HCT116 (cell line): ENCODE results near the gene GJB1. TPM values are rescaled to one million over a fixed set of nuclear protein-coding genes. Genes with fewer than 3 reads are reported as not detected.

ENCODE experiments used
- ATAC-seq: fragments of 200-7000 bp; cut with Tn5 transposase; 2 replicates; pipeline ENCODE4 v1.9.1; 2020; ENCODE audit warnings: mild to moderate bottlenecking, moderate library complexity
- BruUV-seq: library from RNA; stranded (reverse); fragments of 400-500 nt; replicated peaks from 2 replicates; lab custom pipeline; 2021; lab: Mats Ljungman, UMichigan
- CTCF ChIA-PET: fragments of 300-600 bp; sonication (Branson Sonifier 250); formaldehyde crosslinking; loops from one replicate; lab custom pipeline; 2021; ENCODE audit warnings: antibody characterized with exemption; lab: Charles Lee
- POLR2A ChIA-PET: fragments of 300-600, 350-600 bp; sonication (Branson Sonifier 250); formaldehyde crosslinking; loops from one replicate; lab custom pipeline; 2021; ENCODE audit warnings: antibody characterized with exemption; lab: Charles Lee
- RAD21 ChIA-PET, 2 experiments: fragments of 300-600 bp; sonication (Branson Sonifier 250); formaldehyde crosslinking; loops; one replicate each; lab custom pipeline; 2023; ENCODE audit warnings: low total read pairs in 2 of 2; ENCODE audit not compliant: uncharacterized antibody in 2 of 2, unreplicated experiment in 2 of 2, low non-redundant PET in 1 of 2; lab: Charles Lee
- DNase-seq: peaks from one replicate; pipeline ENCODE4 v3.0.0-alpha.2; 2010; ENCODE audit warnings: low read depth, low spot score
- H2AFZ ChIP-seq: fragments of 200-600 bp; shearing (Covaris generic), sonication (generic); 2 replicates; pipeline ENCODE4 v1.6.1; 2017; ENCODE audit warnings: low read depth, mixed run types, mixed read lengths, antibody characterized with exemption, low read length; ENCODE audit not compliant: poor library complexity, severe bottlenecking
- H3K27ac ChIP-seq: 2 replicates; pipeline ENCODE4 v1.5.1; 2012; ENCODE audit warnings: low read depth, low read length
- H3K27me3 ChIP-seq: fragments of 200-600 bp; sonication (generic); 2 replicates; pipeline ENCODE4 v1.6.1; 2016; ENCODE audit warnings: mixed run types, low read length, mixed read lengths; ENCODE audit not compliant: insufficient read depth
- H3K36me3 ChIP-seq, 2 experiments: fragments of 200-500 bp in 1 of 2; fragments of 200-600 bp in 1 of 2; sonication (Bioruptor generic) in 1 of 2; sonication (generic) in 1 of 2; 2 replicates each; pipeline versions ENCODE4 v1.5.1 to v1.6.1; 2014 to 2016; ENCODE audit warnings: low read length in 2 of 2, inconsistent platforms in 1 of 2, mixed read lengths in 1 of 2, mixed run types in 1 of 2; ENCODE audit not compliant: insufficient read depth in 2 of 2, control insufficient read depth in 1 of 2
- H3K4me1 ChIP-seq, 2 experiments: fragments of 200-600 bp in 1 of 2; sonication (generic) in 1 of 2; 2 replicates each; pipeline versions ENCODE4 v1.5.1 to v1.6.1; 2012 to 2017; ENCODE audit warnings: low read length in 2 of 2, inconsistent platforms in 1 of 2, mild to moderate bottlenecking in 1 of 2, mixed read lengths in 1 of 2, mixed run types in 1 of 2, moderate library complexity in 1 of 2; ENCODE audit not compliant: insufficient read depth in 2 of 2, control insufficient read depth in 1 of 2
- H3K4me2 ChIP-seq: fragments of 200-600 bp; sonication (generic); 2 replicates; pipeline ENCODE4 v1.6.1; 2017; ENCODE audit warnings: mixed run types, low read length, mixed read lengths
- H3K4me3 ChIP-seq, 2 experiments: fragments of 200-600 bp in 1 of 2; sonication (generic) in 1 of 2; replicated peaks in 1 of 2; 2 replicates each; pipeline ENCODE4 v1.5.1; 2011 to 2016; ENCODE audit warnings: low read length in 2 of 2, control low read depth in 1 of 2, low read depth in 1 of 2, mild to moderate bottlenecking in 1 of 2, mixed read lengths in 1 of 2, mixed run types in 1 of 2
- H3K79me2 ChIP-seq: fragments of 200-600 bp; sonication (generic); 2 replicates; pipeline ENCODE4 v1.6.1; 2017; ENCODE audit warnings: mild to moderate bottlenecking, mixed run types, low read length, moderate library complexity, mixed read lengths; ENCODE audit not compliant: insufficient read depth
- H3K9ac ChIP-seq: fragments of 200-600 bp; sonication (generic); 2 replicates; pipeline ENCODE4 v1.6.1; 2016; ENCODE audit warnings: low read length, mixed read lengths
- H3K9me2 ChIP-seq: fragments of 200-600 bp; sonication (generic), shearing (Covaris generic); 2 replicates; pipeline ENCODE4 v1.6.1; 2017; ENCODE audit warnings: mixed run types, mild to moderate bottlenecking, moderate library complexity; ENCODE audit not compliant: insufficient read depth
- H3K9me3 ChIP-seq, 2 experiments: fragments of 200-500 bp in 1 of 2; fragments of 200-600 bp in 1 of 2; sonication (Bioruptor generic) in 1 of 2; sonication (generic) in 1 of 2; 2 replicates each; pipeline ENCODE4 v1.6.1; 2014 to 2017; ENCODE audit warnings: low read length in 2 of 2, mixed read lengths in 2 of 2, inconsistent platforms in 1 of 2, low read depth in 1 of 2, mild to moderate bottlenecking in 1 of 2, mixed run types in 1 of 2, moderate library complexity in 1 of 2; ENCODE audit not compliant: control insufficient read depth in 1 of 2, insufficient read depth in 1 of 2
- H4K20me1 ChIP-seq: fragments of 200-600 bp; sonication (generic), shearing (Covaris generic); 2 replicates; pipeline ENCODE4 v1.6.1; 2017; ENCODE audit warnings: mixed run types, mild to moderate bottlenecking, moderate library complexity; ENCODE audit not compliant: insufficient read depth
- CBX3 ChIP-seq: IDR thresholded peaks from 2 replicates; pipeline ENCODE4 v1.6.1; 2012; ENCODE audit warnings: low read depth
- CEBPB ChIP-seq: IDR thresholded peaks from 2 replicates; pipeline ENCODE4 v1.6.1; 2012; ENCODE audit warnings: low read depth
- CTCF ChIP-seq, 3 experiments: fragments of 200-600 bp in 1 of 3; sonication (generic) in 1 of 3; IDR thresholded peaks in 2 of 3; conservative IDR thresholded peaks in 1 of 3; 2 replicates each; pipeline ENCODE4 v1.5.1; 2012 to 2017; ENCODE audit warnings: low read depth in 2 of 3, low read length in 2 of 3, antibody characterized with exemption in 1 of 3, borderline replicate concordance in 1 of 3, control low read depth in 1 of 3, mild to moderate bottlenecking in 1 of 3, mixed read lengths in 1 of 3, mixed run types in 1 of 3, moderate library complexity in 1 of 3; ENCODE audit not compliant: insufficient read depth in 1 of 3
- EGR1 ChIP-seq: IDR thresholded peaks from 2 replicates; pipeline ENCODE4 v1.6.1; 2012; ENCODE audit warnings: low read depth
- ELF1 ChIP-seq: IDR thresholded peaks from 2 replicates; pipeline ENCODE4 v1.6.1; 2012; ENCODE audit warnings: low read depth, borderline replicate concordance
- EZH2 ChIP-seq: fragments of 200-600 bp; sonication (generic); IDR thresholded peaks from 2 replicates; pipeline ENCODE4 v1.6.1; 2017; ENCODE audit warnings: antibody characterized with exemption, mixed run types
- JUND ChIP-seq: IDR thresholded peaks from 2 replicates; pipeline ENCODE4 v1.6.1; 2012
- POLR2A ChIP-seq: IDR thresholded peaks from 2 replicates; pipeline ENCODE4 v1.7.0; 2011; ENCODE audit warnings: borderline replicate concordance; ENCODE audit not compliant: insufficient read depth, insufficient read length; ENCODE audit errors: extremely low read depth
- POLR2AphosphoS5 ChIP-seq: IDR thresholded peaks from 2 replicates; pipeline ENCODE4 v1.6.1; 2011; ENCODE audit warnings: mild to moderate bottlenecking, low read depth, low read length, moderate library complexity
- SIN3A ChIP-seq: IDR thresholded peaks from 2 replicates; pipeline ENCODE4 v1.6.1; 2012; ENCODE audit warnings: low read depth
- SRF ChIP-seq: IDR thresholded peaks from 2 replicates; pipeline ENCODE4 v1.6.1; 2012; ENCODE audit warnings: low read depth
- TCF7L2 ChIP-seq: IDR thresholded peaks from 2 replicates; pipeline ENCODE4 v1.7.0; 2011; ENCODE audit warnings: borderline replicate concordance, inconsistent platforms; ENCODE audit not compliant: insufficient read depth, insufficient read length; ENCODE audit errors: extremely low read depth
- ZFX ChIP-seq: fragments of 450-650 bp; IDR thresholded peaks from 2 replicates; pipeline ENCODE4 v1.6.1; 2017
- ZNF274 ChIP-seq: fragments of 200-500 bp; sonication (Bioruptor generic); IDR thresholded peaks from 2 replicates; pipeline ENCODE4 v1.6.1; 2014; ENCODE audit warnings: mild to moderate bottlenecking, low read depth, low read length, inconsistent platforms
- intact Hi-C: fragments of 100-400 bp; cut with micrococcal nuclease; formaldehyde crosslinking; loops from 2 replicates; pipeline ENCODE4 v1.10.0; 2022
- total RNA-seq: library from RNA; stranded (reverse); gene quantifications from one replicate; pipeline ENCODE4 v1.2.1, GENCODE V29; 2021; ENCODE audit not compliant: unreplicated experiment
- TF ChIP-seq, protein P1 (sequence below): IDR thresholded peaks from 2 replicates; pipeline ENCODE4 v1.6.1; 2012; ENCODE audit warnings: low read depth
- TF ChIP-seq, protein P2 (sequence below): IDR thresholded peaks from 2 replicates; pipeline ENCODE4 v1.6.1; 2012

The GJB1 gene
- total RNA-seq, 1 experiment from 2014 or later, result not detected

DNA sequence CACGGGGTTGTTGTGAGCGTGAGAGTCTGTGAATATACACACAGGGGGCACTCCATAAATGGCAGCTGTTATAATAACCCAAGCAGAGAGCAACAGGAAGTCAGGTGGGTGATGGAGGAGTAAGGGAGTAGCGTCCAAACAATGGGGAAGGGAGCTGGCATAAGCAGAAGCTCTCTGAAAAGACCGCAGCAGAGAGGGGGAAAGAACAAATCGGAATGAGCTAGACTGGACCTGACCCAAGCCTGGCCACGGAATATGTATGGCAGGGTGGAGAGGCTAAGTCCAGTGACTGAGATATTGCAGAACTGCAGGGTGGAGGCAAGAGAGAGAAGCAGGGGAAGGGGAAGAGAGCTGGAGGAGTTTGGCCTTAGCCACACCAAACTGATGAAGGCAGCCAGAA is 6.5 kb upstream of the GJB1 start:
- Histone ChIP-seq H3K27ac (no peak overlapping the region), H3K4me3 (no peak overlapping the region), H3K4me2 (no peak overlapping the region), H3K36me3 (no peaks in the 10 kb centered on the region), H2AFZ (no peak overlapping the region), H3K9me3 (no peaks in the 10 kb centered on the region), H3K9ac (no peak overlapping the region), H4K20me1 (no peaks in the 10 kb centered on the region), H3K4me1 (no peaks in the 10 kb centered on the region; a peak in 1 of 4 replicates), H3K9me2 (no peaks in the 10 kb centered on the region), H3K27me3 (no peaks in the 10 kb centered on the region), H3K79me2 (no peaks in the 10 kb centered on the region)
- BruUV-seq, result no TSS peak
- CTCF ChIA-PET, result no interaction called here
- RAD21 ChIA-PET, result no interaction called here
- DNase-seq (no peak), ATAC-seq (no peak)
- POLR2A ChIA-PET, result no interaction called here
- no peak for TF ChIP-seq CEBPB
- TF ChIP-seq EGR1, result no peak
- TF ChIP-seq ELF1, result no peak
- TF ChIP-seq POLR2A, result no peak
- TF ChIP-seq ZNF274, result no peak
- TF ChIP-seq SRF, result no peak
- no peak for TF ChIP-seq CTCF (IDR thresholded peaks at IDR 0.05 in 2 of 3, conservative IDR thresholded peaks at IDR 0.05 in 1 of 3; ENCODE audit: borderline replicate concordance in 1 of 3, insufficient read depth in 1 of 3, low read depth in 2 of 3, low read length in 2 of 3)
- TF ChIP-seq EZH2, result no peak
- TF ChIP-seq SIN3A, result no peak
- no peak for TF ChIP-seq CBX3
- TF ChIP-seq POLR2AphosphoS5, result no peak
- no peak for TF ChIP-seq JUND
- TF ChIP-seq, protein P1, sequence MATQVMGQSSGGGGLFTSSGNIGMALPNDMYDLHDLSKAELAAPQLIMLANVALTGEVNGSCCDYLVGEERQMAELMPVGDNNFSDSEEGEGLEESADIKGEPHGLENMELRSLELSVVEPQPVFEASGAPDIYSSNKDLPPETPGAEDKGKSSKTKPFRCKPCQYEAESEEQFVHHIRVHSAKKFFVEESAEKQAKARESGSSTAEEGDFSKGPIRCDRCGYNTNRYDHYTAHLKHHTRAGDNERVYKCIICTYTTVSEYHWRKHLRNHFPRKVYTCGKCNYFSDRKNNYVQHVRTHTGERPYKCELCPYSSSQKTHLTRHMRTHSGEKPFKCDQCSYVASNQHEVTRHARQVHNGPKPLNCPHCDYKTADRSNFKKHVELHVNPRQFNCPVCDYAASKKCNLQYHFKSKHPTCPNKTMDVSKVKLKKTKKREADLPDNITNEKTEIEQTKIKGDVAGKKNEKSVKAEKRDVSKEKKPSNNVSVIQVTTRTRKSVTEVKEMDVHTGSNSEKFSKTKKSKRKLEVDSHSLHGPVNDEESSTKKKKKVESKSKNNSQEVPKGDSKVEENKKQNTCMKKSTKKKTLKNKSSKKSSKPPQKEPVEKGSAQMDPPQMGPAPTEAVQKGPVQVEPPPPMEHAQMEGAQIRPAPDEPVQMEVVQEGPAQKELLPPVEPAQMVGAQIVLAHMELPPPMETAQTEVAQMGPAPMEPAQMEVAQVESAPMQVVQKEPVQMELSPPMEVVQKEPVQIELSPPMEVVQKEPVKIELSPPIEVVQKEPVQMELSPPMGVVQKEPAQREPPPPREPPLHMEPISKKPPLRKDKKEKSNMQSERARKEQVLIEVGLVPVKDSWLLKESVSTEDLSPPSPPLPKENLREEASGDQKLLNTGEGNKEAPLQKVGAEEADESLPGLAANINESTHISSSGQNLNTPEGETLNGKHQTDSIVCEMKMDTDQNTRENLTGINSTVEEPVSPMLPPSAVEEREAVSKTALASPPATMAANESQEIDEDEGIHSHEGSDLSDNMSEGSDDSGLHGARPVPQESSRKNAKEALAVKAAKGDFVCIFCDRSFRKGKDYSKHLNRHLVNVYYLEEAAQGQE, result no peak
- TF ChIP-seq ZFX, result no peak
- no peak for TF ChIP-seq TCF7L2
- TF ChIP-seq, protein P2, sequence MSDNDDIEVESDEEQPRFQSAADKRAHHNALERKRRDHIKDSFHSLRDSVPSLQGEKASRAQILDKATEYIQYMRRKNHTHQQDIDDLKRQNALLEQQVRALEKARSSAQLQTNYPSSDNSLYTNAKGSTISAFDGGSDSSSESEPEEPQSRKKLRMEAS, result no peak
- intact Hi-C loops, result no loop called here
